WTC11 (cell line): ENCODE results near the gene OR10A6. TPM values are rescaled to one million over a fixed set of nuclear protein-coding genes. Genes with fewer than 3 reads are reported as not detected.

Experiments used
- ATAC-seq: fragments of 200-7000 bp; cut with Tn5 transposase; 2 replicates; pipeline ENCODE4 v1.10.0; 2021; ENCODE audit warnings: mild to moderate bottlenecking, moderate library complexity
- CTCF ChIA-PET: fragments of 300-600 bp; sonication (Branson Sonifier 250); formaldehyde crosslinking; loops from one replicate; lab custom pipeline; 2021; ENCODE audit warnings: antibody characterized with exemption; lab: Charles Lee
- POLR2A ChIA-PET: fragments of 350-600 bp; sonication (Branson Sonifier 250); formaldehyde crosslinking; loops from one replicate; lab custom pipeline; 2021; ENCODE audit warnings: antibody characterized with exemption; lab: Charles Lee
- DNase-seq: peaks from one replicate; pipeline ENCODE4 v3.0.0; 2021; ENCODE audit warnings: low spot score
- H3K27ac Mint-ChIP-seq: 2 replicates; pipeline ENCODE4 v1.8.0; 2021; ENCODE audit warnings: mixed read lengths
- H3K27me3 Mint-ChIP-seq: 2 replicates; pipeline ENCODE4 v1.8.0; 2021; ENCODE audit warnings: low read depth, mild to moderate bottlenecking, moderate library complexity, mixed read lengths
- H3K36me3 Mint-ChIP-seq: 2 replicates; pipeline ENCODE4 v1.8.0; 2021; ENCODE audit warnings: mixed read lengths
- H3K4me1 Mint-ChIP-seq: 2 replicates; pipeline ENCODE4 v1.8.0; 2022; ENCODE audit warnings: mixed read lengths
- H3K4me3 Mint-ChIP-seq: 2 replicates; pipeline ENCODE4 v1.8.0; 2021; ENCODE audit warnings: mild to moderate bottlenecking, moderate library complexity, mixed read lengths
- H3K9me3 Mint-ChIP-seq: 2 replicates; pipeline ENCODE4 v1.8.0; 2021; ENCODE audit warnings: mixed read lengths
- AR ChIP-seq: fragments of 250-450 bp; sonication (Bioruptor Pico); IDR thresholded peaks from 2 replicates; pipeline ENCODE4 v1.9.0; 2021; ENCODE audit warnings: mild to moderate bottlenecking
- ATF2 ChIP-seq: sonication (generic); formaldehyde crosslinking; IDR thresholded peaks from 2 replicates; pipeline ENCODE4 v1.8.1; 2022; ENCODE audit warnings: low read depth, missing genetic modification reagents, borderline replicate concordance
- FOXP4 ChIP-seq: sonication (generic); formaldehyde crosslinking; IDR thresholded peaks from 2 replicates; pipeline ENCODE4 v1.8.0; 2022; ENCODE audit warnings: mild to moderate bottlenecking, missing genetic modification reagents
- JAZF1 ChIP-seq: fragments of 250-450 bp; sonication (Bioruptor Pico); IDR thresholded peaks from 2 replicates; pipeline ENCODE4 v1.9.0; 2021; ENCODE audit warnings: moderate library complexity, mild to moderate bottlenecking, inconsistent platforms
- MAX ChIP-seq: sonication (generic); formaldehyde crosslinking; IDR thresholded peaks from 2 replicates; pipeline ENCODE4 v1.8.0; 2022; ENCODE audit warnings: mild to moderate bottlenecking, missing genetic modification reagents
- MLX ChIP-seq: sonication (generic); formaldehyde crosslinking; IDR thresholded peaks from 2 replicates; pipeline ENCODE4 v1.8.1; 2023; ENCODE audit warnings: mild to moderate bottlenecking, missing genetic modification reagents, moderate library complexity
- NR2C2 ChIP-seq: sonication (generic); formaldehyde crosslinking; IDR thresholded peaks from 2 replicates; pipeline ENCODE4 v1.8.0; 2022; ENCODE audit warnings: mild to moderate bottlenecking, missing genetic modification reagents
- SMAD3 ChIP-seq: sonication (generic); formaldehyde crosslinking; IDR thresholded peaks from 2 replicates; pipeline ENCODE4 v1.8.0; 2022; ENCODE audit warnings: missing genetic modification reagents, mild to moderate bottlenecking, borderline replicate concordance
- SOX15 ChIP-seq: fragments of 250-450 bp; sonication (Bioruptor Pico); IDR thresholded peaks from 2 replicates; pipeline ENCODE4 v1.9.0; 2021; ENCODE audit warnings: mild to moderate bottlenecking
- SP1 ChIP-seq: sonication (generic); formaldehyde crosslinking; conservative IDR thresholded peaks from 2 replicates; pipeline ENCODE4 v1.8.1; 2022; ENCODE audit warnings: missing genetic modification reagents
- ZNF416 ChIP-seq: fragments of 250-450 bp; sonication (Bioruptor Pico); IDR thresholded peaks from 2 replicates; pipeline ENCODE4 v1.9.0; 2021; ENCODE audit warnings: mild to moderate bottlenecking, inconsistent platforms
- ZNF512 ChIP-seq: sonication (generic); formaldehyde crosslinking; IDR thresholded peaks from 2 replicates; pipeline ENCODE4 v1.8.1; 2022; ENCODE audit warnings: missing genetic modification reagents, borderline replicate concordance
- ZNF671 ChIP-seq: fragments of 250-450 bp; sonication (Bioruptor Pico); IDR thresholded peaks from 2 replicates; pipeline ENCODE4 v1.8.0; 2021; ENCODE audit warnings: mild to moderate bottlenecking
- total RNA-seq: library from RNA; stranded (reverse); gene quantifications from 3 replicates; pipeline ENCODE4 v1.2.3, GENCODE V29; 2021

OR10A6 gene
- total RNA-seq, 1 experiment from 2014 or later, result not detected

GRCh38 chr11:7903940-7904339, 27.1 kb downstream of the OR10A6 start:
- H3K4me3 Mint-ChIP-seq, result no peak overlapping the region
- POLR2A ChIA-PET, result interaction anchor here (0.6 to 2.8 kb wide), 3 partner anchors 20 to 1033 kb away, joined by 3 to 22 read pairs (median 4); partner anchors contain the start of gene EIF3F
- peaks cover 16% of the 10 kb centered on the region for H3K36me3 Mint-ChIP-seq
- no peak for ATAC-seq
- peaks cover 6% of the 10 kb centered on the region for H3K9me3 Mint-ChIP-seq
- CTCF ChIA-PET, result interaction anchor here (1.4 to 6.2 kb wide), 7 partner anchors 8 to 195 kb away, joined by 3 to 138 read pairs (median 10); partner anchors contain the start of gene EIF3F
- TF ChIP-seq SMAD3, result no peak
- TF ChIP-seq SOX15, result no peak
- TF ChIP-seq ZNF512, result no peak
- TF ChIP-seq ZNF416 (CRISPR knock-in tag), result no peak
- no peak for TF ChIP-seq JAZF1
- no peak overlapping the region; the same call in 1 of the 2 replicates for H3K27ac Mint-ChIP-seq
- peaks cover 61% of the 10 kb centered on the region for H3K4me1 Mint-ChIP-seq
- H3K27me3 Mint-ChIP-seq, result no peaks in the 10 kb centered on the region
- DNase-seq, result no peak

GRCh38 chr11:7901319-7901854, 29.7 kb downstream of the OR10A6 start:
- DNase-seq (no peak), ATAC-seq (no peak)
- ChIA-PET CTCF (interaction anchor here (1.1 to 6.2 kb wide), 3 partner anchors 85 to 198 kb away, joined by 3 to 138 read pairs (median 3); partner anchors contain the start of gene EIF3F), POLR2A (interaction anchor here (1.4 kb wide), 1 partner anchor 85 kb away, joined by 3 read pairs; the partner anchor contains the start of gene EIF3F)
- no peak overlapping the region for H3K27ac Mint-ChIP-seq
- peaks cover 1% of the 10 kb centered on the region; the same call in 1 of the 2 replicates for H3K27me3 Mint-ChIP-seq
- peaks cover 8% of the 10 kb centered on the region for H3K9me3 Mint-ChIP-seq
- H3K4me3 Mint-ChIP-seq, result no peak overlapping the region
- peaks cover 16% of the 10 kb centered on the region for H3K36me3 Mint-ChIP-seq
- no peak for TF ChIP-seq AR (CRISPR knock-in tag)
- TF ChIP-seq ZNF671 (CRISPR knock-in tag), result no peak
- no peak for TF ChIP-seq MAX
- peaks cover 36% of the 10 kb centered on the region for H3K4me1 Mint-ChIP-seq

GRCh38 chr11:7900686-7901085, 30.4 kb downstream of the OR10A6 start:
- CTCF ChIA-PET, result interaction anchor here (1.1 to 1.6 kb wide), 2 partner anchors 117 to 199 kb away, joined by 3 read pairs; no protein-coding TSS in a partner anchor
- TF ChIP-seq MLX (CRISPR knock-in tag) (no peak), SP1 (CRISPR knock-in tag) (no peak), FOXP4 (CRISPR knock-in tag) (no peak), NR2C2 (CRISPR knock-in tag) (no peak), ATF2 (CRISPR knock-in tag) (no peak)

More at GRCh38 chr11:7900686-7901085, 30.4 kb downstream of the OR10A6 start:
- ATAC-seq (no peak), DNase-seq (no peak)
- Mint-ChIP-seq H3K4me3 (no peak overlapping the region), H3K27ac (no peak overlapping the region), H3K27me3 (peaks cover 2% of the 10 kb centered on the region; the same call in 1 of the 2 replicates), H3K4me1 (peaks cover 29% of the 10 kb centered on the region), H3K36me3 (peaks cover 16% of the 10 kb centered on the region), H3K9me3 (peaks cover 8% of the 10 kb centered on the region)
- POLR2A ChIA-PET, result interaction anchor here (0.7 to 1.4 kb wide), 2 partner anchors 86 to 190 kb away, joined by 3 to 4 read pairs; partner anchors contain the start of gene EIF3F
